Measurements from ENCODE around the gene SF3A2.

GRCh38 chr19:2247433-2248101 is 10.9 kb downstream of the SF3A2 start:
- TF ChIP-seq ZFP30 (CRISPR knock-in tag; IDR thresholded peaks at IDR 0.05) = no peak
- TF ChIP-seq TSHZ2 (CRISPR knock-in tag; IDR thresholded peaks at IDR 0.05) = no peak
- no peak for TF ChIP-seq ZNF70 (CRISPR knock-in tag; IDR thresholded peaks at IDR 0.05)
- TF ChIP-seq GLIS3 (CRISPR knock-in tag; IDR thresholded peaks at IDR 0.05) = no peak
- TF ChIP-seq PATZ1 (CRISPR knock-in tag; IDR thresholded peaks at IDR 0.05; ENCODE audit: borderline replicate concordance) = no peak
- no peak for TF ChIP-seq OSR1 (CRISPR knock-in tag; IDR thresholded peaks at IDR 0.05)
- TF ChIP-seq ARNTL (CRISPR knock-in tag; IDR thresholded peaks at IDR 0.05; ENCODE audit: borderline replicate concordance, low read depth) = no peak
